ENCODE measurements around the gene GPR137. TPM values are rescaled to one million over a fixed set of nuclear protein-coding genes. Genes with fewer than 3 reads are reported as not detected.

GPR137 gene
- total and polyA plus RNA-seq, 5 donors, result 31.3 to 41.7 (median 35.8) TPM

DNA sequence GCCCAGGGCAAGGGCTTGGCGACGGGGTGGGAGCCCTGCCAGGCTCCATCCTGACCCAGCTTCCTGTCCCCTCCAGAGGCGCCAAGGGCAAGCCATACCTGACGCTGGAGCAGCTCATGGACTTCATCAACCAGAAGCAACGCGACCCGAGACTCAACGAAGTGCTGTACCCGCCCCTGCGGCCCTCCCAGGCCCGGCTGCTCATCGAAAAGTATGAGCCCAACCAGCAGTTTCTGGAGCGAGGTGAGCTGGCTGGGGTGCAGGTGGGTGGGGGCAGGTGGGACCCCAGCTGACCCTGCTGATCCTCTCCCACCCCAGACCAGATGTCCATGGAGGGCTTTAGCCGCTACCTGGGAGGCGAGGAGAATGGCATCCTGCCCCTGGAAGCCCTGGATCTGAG is 29.3 kb upstream of the GPR137 start:
- H3K4me1 ChIP-seq (ENCODE audit: control insufficient read depth, insufficient read depth, low read length), result no peaks in the 10 kb centered on the region
- H3K9me3 ChIP-seq (ENCODE audit: control insufficient read depth, low read length), result no peaks in the 10 kb centered on the region
- H3K27me3 ChIP-seq (ENCODE audit: control insufficient read depth, insufficient read depth), result no peaks in the 10 kb centered on the region
- peak in 1 of 3 donors; percentile 47 for DNase-seq
- intact Hi-C loops (cut with DNase I), result no loop called here
- 83% methylated on average over 15 of the region's 15 CpGs for WGBS
- H3K27ac ChIP-seq (ENCODE audit: low read length), result no peak overlapping the region
- no peak for ATAC-seq
- H3K4me3 ChIP-seq (ENCODE audit: low read length), result no peak overlapping the region

DNA sequence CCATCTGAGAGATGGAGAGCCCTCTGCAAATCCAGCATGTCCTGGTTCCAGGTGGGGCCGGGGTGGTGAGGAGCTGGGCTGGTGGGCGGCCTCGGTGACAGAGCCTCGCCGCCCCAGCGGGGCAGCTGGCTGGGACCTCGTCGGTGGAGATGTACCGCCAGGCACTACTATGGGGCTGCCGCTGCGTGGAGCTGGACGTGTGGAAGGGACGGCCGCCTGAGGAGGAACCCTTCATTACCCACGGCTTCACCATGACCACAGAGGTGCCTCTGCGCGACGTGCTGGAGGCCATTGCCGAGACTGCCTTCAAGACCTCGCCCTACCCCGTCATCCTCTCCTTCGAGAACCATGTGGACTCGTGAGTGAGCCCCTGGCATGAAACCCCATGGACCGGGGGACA is 27.3 kb upstream of the GPR137 start:
- Histone ChIP-seq H3K27me3 (ENCODE audit: control insufficient read depth, insufficient read depth) (no peaks in the 10 kb centered on the region), H3K4me1 (ENCODE audit: control insufficient read depth, insufficient read depth, low read length) (no peaks in the 10 kb centered on the region), H3K9me3 (ENCODE audit: control insufficient read depth, low read length) (no peaks in the 10 kb centered on the region), H3K4me3 (ENCODE audit: low read length) (no peak overlapping the region), H3K27ac (ENCODE audit: low read length) (no peak overlapping the region)
- DNase-seq (no peak), ATAC-seq (no peak)
- 90% methylated on average over 24 of the region's 24 CpGs for WGBS
- intact Hi-C loops (cut with DNase I), result no loop called here

DNA sequence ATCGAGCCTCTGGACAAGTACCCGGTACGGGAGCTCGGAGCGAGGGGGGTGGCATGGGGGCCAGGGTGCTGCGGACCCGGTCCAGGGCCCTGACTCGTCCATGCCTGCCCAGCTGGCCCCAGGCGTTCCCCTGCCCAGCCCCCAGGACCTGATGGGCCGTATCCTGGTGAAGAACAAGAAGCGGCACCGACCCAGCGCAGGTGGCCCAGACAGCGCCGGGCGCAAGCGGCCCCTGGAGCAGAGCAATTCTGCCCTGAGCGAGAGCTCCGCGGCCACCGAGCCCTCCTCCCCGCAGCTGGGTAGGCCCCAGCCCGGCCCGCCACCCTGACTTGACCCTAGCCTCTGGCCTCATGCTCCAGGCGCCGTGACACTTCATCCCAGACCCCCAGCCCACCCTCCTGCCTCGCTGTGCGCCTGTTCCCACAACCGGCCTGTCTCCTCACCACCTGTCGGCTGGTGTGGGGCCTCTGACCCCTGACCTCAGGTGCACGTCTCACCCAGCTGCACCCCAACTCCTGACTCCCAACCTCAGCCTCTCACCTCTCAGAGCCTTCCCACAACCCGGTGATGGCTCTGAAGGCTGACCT is 26.6 kb upstream of the GPR137 start:
- no peaks in the 10 kb centered on the region for H3K4me1 ChIP-seq (ENCODE audit: control insufficient read depth, insufficient read depth, low read length)
- H3K27ac ChIP-seq (ENCODE audit: low read length), result no peak overlapping the region
- H3K9me3 ChIP-seq (ENCODE audit: control insufficient read depth, low read length), result no peaks in the 10 kb centered on the region
- DNase-seq (peak in 1 of 3 donors; percentile 63), ATAC-seq (no peak)
- no peaks in the 10 kb centered on the region for H3K27me3 ChIP-seq (ENCODE audit: control insufficient read depth, insufficient read depth)
- intact Hi-C loops (cut with DNase I), result no loop called here
- WGBS, result 93% methylated on average over 32 of the region's 32 CpGs
- H3K4me3 ChIP-seq (ENCODE audit: low read length), result no peak overlapping the region

DNA sequence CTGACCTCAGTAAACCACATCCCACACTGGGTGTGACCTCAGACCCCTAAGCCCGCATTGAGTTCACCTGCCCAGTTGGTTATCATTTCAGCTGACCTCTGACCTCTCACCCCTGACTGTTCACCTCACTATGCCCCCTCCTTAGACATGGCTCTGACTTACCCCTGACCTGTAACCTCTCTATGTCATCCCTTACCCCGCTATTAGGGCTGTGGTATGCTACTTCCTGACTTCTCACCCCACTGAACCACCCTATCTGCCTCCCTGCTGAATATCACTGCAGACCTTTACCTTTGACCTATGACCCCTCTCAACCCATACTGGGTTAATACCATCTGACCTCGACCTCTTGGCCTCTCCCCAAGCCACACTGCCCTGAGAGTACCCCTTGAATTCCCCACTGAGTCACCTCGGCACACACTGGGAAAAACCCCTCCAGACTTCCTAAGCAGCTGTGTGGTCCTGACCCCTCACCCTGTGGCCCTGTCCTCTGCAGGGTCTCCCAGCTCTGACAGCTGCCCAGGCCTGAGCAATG is 26.0 kb upstream of the GPR137 start:
- Histone ChIP-seq H3K4me1 (ENCODE audit: control insufficient read depth, insufficient read depth, low read length) (no peaks in the 10 kb centered on the region), H3K27ac (ENCODE audit: low read length) (no peak overlapping the region), H3K27me3 (ENCODE audit: control insufficient read depth, insufficient read depth) (no peaks in the 10 kb centered on the region), H3K9me3 (ENCODE audit: control insufficient read depth, low read length) (no peaks in the 10 kb centered on the region), H3K4me3 (ENCODE audit: low read length) (no peak overlapping the region)
- ATAC-seq (no peak), DNase-seq (no peak)
- WGBS, result 86% methylated on average over 4 of the region's 4 CpGs
- intact Hi-C loops (cut with DNase I), result no loop called here

DNA sequence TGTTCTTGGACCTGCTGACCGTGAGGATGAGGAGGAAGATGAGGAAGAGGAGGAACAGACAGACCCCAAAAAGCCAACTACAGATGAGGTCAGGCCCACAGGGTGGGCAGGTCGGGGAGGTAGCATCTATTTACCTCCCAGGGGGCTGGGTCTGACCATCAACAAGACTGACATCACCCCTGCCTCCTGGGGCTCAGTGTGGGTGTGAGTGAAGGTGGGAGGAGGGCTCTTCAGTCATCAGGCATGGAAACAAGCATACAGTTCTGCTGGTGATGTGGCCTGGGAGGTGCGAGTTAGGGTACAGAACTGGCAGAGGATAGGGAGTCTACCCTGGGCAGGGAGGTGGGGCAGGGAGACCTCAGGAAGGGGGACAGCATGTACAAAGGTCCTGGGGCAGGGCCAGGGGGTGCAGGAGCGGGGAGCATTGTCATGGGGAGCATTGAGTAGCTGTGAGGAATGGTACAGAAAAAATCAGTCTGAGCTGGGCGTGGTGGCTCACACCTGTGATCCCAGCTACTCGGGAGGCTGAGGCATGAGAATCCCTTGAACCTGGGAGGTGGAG is 25.4 kb upstream of the GPR137 start:
- intact Hi-C loops (cut with DNase I), result no loop called here
- Histone ChIP-seq H3K27ac (ENCODE audit: low read length) (no peak overlapping the region), H3K9me3 (ENCODE audit: control insufficient read depth, low read length) (no peaks in the 10 kb centered on the region), H3K27me3 (ENCODE audit: control insufficient read depth, insufficient read depth) (no peaks in the 10 kb centered on the region), H3K4me3 (ENCODE audit: low read length) (no peak overlapping the region), H3K4me1 (ENCODE audit: control insufficient read depth, insufficient read depth, low read length) (no peaks in the 10 kb centered on the region)
- 98% methylated on average over 6 of the region's 6 CpGs for WGBS
- DNase-seq (no peak), ATAC-seq (no peak)

DNA sequence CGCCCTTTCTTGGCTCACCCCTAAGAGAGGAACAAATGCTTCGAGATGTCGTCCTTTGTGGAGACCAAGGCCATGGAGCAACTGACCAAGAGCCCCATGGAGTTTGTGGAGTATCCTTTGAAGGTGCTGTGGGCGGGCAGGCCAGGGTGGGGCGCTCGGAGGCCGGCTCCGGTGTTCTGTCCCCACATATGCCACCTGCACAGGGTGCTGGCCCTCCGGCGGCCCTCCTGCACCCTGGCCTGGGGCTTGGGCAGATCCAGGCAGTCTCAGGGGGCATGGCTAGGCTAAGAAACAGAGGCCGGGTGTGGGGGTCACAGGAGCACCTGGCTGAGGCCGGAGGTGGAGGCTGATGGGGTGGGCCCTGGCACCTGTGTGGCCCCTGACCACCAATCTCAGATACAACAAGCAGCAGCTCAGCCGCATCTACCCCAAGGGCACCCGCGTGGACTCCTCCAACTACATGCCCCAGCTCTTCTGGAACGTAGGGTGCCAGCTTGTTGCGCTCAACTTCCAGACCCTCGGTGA is 24.0 kb upstream of the GPR137 start:
- Histone ChIP-seq H3K4me3 (ENCODE audit: low read length) (no peak overlapping the region), H3K4me1 (ENCODE audit: control insufficient read depth, insufficient read depth, low read length) (no peaks in the 10 kb centered on the region), H3K9me3 (ENCODE audit: control insufficient read depth, low read length) (no peaks in the 10 kb centered on the region), H3K27ac (ENCODE audit: low read length) (no peak overlapping the region), H3K27me3 (ENCODE audit: control insufficient read depth, insufficient read depth) (no peaks in the 10 kb centered on the region)
- DNase-seq, result no peak
- intact Hi-C loops (cut with DNase I), result no loop called here
- no peak for ATAC-seq
- WGBS, result 87% methylated on average over 18 of the region's 18 CpGs

DNA sequence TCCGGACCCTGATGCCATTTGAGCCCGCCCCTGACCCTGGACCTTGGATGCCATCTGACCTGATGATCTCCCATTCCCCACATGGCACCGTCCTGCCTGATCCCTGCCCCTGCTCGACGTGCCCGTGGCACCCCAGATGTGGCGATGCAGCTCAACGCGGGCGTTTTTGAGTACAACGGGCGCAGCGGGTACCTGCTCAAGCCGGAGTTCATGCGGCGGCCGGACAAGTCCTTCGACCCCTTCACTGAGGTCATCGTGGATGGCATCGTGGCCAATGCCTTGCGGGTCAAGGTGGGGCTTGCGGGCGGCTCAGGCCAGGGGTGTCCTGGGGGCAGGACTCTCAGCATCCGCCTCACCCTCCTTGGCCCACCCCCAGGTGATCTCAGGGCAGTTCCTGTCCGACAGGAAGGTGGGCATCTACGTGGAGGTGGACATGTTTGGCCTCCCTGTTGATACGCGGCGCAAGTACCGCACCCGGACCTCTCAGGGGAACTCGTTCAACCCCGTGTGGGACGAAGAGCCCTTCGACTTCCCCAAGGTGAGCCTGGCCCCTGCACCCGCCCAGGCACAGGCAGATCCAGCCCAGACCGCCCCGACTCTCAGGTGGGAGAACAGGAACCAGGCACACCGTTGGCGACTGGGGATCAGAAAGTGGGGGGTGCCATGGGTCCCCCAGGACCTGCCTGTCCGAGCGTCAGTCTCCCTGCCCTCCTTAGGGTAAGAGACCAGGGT is 23.2 kb upstream of the GPR137 start:
- ATAC-seq (no peak), DNase-seq (peak in 2 of 3 donors; percentile 52 to 67)
- WGBS, result 93% methylated on average over 42 of the region's 42 CpGs

DNA sequence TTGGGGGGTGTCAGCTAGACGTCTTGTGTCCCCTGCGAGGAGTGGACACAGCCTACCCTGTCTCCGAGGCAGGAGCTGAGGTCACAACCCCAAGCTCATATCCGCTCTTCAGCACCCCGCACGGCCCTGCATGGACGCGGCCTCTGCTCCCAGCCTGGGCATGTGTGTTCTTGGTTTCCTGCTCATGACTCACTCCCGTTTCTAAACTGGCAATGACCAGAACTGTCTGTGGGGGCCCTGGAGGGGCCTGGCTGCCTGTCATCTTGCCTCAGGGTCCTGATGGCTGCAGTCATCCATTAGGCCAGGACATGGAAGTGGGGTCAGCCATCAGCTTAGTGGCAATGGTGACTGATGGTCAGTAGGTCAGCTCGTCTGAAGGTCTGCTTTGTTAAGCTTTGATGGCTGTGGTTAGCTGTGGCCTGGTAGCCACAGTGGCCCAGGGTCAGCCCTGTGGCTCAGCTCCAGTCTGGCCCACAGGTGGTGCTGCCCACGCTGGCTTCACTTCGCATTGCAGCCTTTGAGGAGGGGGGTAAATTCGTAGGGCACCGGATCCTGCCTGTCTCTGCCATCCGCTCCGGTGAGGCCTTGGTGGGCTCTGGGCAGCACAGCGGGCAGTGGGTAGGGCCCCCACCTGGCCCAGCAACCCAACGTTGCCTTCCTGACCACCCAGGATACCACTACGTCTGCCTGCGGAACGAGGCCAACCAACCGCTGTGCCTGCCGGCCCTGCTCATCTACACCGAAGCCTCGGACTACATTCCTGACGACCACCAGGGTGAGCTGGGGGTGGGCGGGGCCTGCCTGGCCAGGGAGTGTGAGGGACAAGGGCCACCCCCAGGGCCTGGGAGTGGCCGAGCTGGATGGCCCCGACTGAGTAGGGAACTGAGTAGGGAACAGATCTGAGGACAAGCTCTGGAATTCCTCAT is 22.4 kb upstream of the GPR137 start:
- Histone ChIP-seq H3K4me3 (ENCODE audit: low read length) (no peak overlapping the region), H3K9me3 (ENCODE audit: control insufficient read depth, low read length) (no peaks in the 10 kb centered on the region), H3K27me3 (ENCODE audit: control insufficient read depth, insufficient read depth) (no peaks in the 10 kb centered on the region), H3K4me1 (ENCODE audit: control insufficient read depth, insufficient read depth, low read length) (no peaks in the 10 kb centered on the region), H3K27ac (ENCODE audit: low read length) (no peak overlapping the region)
- intact Hi-C loops (cut with DNase I), result no loop called here
- peak in 2 of 3 donors; percentile 56 to 64 for DNase-seq
- no peak for ATAC-seq
- WGBS, result 80% methylated on average over 29 of the region's 29 CpGs

More for the DNA sequence above, 23.2 kb upstream of the GPR137 start:
- no peak overlapping the region for H3K4me3 ChIP-seq (ENCODE audit: low read length)
- no peaks in the 10 kb centered on the region for H3K9me3 ChIP-seq (ENCODE audit: control insufficient read depth, low read length)
- no peaks in the 10 kb centered on the region for H3K4me1 ChIP-seq (ENCODE audit: control insufficient read depth, insufficient read depth, low read length)
- H3K27me3 ChIP-seq (ENCODE audit: control insufficient read depth, insufficient read depth), result no peaks in the 10 kb centered on the region
- intact Hi-C loops (cut with DNase I), result no loop called here
- no peak overlapping the region for H3K27ac ChIP-seq (ENCODE audit: low read length)

DNA sequence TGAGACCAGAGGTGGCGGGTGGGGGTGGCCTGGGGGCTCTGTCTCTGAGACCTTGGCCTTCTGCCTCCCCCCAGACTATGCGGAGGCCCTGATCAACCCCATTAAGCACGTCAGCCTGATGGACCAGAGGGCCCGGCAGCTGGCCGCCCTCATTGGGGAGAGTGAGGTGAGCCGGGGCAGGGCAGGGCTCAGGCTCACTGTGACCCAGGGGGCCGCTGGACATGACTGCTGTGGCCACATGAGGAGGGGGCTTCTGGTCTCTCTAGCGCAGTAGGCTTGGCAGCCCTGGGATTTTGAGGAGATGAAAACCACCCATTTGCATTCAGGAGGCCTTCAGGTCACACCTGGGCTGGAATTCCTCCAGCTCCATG is 21.7 kb upstream of the GPR137 start:
- H3K27ac ChIP-seq (ENCODE audit: low read length), result no peak overlapping the region
- DNase-seq, result peak in 2 of 3 donors; percentile 40 to 58
- H3K27me3 ChIP-seq (ENCODE audit: control insufficient read depth, insufficient read depth), result no peaks in the 10 kb centered on the region
- no peaks in the 10 kb centered on the region for H3K9me3 ChIP-seq (ENCODE audit: control insufficient read depth, low read length)
- H3K4me1 ChIP-seq (ENCODE audit: control insufficient read depth, insufficient read depth, low read length), result no peaks in the 10 kb centered on the region
- H3K4me3 ChIP-seq (ENCODE audit: low read length), result no peak overlapping the region
- intact Hi-C loops (cut with DNase I), result no loop called here
- 91% methylated on average over 8 of the region's 8 CpGs for WGBS
- ATAC-seq, result no peak

DNA sequence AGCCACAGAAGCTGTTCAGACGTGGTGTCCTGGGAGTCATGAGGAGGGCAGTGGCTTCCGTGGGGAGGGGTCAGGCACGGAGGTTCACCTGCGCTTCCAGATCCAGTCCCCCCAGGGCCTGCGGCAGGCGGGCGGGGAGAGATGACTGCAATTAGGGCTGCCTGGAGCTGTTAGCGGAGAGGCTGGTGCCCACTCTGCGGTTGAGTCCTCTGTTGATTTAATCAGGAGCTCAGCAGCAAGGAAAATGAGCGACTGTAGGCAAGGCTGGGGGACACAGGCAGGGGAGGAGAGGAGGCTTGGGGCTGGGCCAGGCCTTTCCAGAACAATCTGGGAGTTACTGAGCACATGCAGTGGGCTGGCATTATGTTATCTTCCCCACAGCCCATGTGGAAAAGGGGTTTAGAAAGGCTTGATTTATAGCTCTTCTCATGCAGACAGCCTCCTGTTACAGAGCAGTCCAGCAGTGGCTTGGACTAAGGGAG is 21.2 kb upstream of the GPR137 start:
- DNase-seq (peak in 2 of 3 donors; percentile 31 to 57), ATAC-seq (no peak)
- Histone ChIP-seq H3K9me3 (ENCODE audit: control insufficient read depth, low read length) (no peaks in the 10 kb centered on the region), H3K4me1 (ENCODE audit: control insufficient read depth, insufficient read depth, low read length) (no peaks in the 10 kb centered on the region), H3K27ac (ENCODE audit: low read length) (no peak overlapping the region), H3K27me3 (ENCODE audit: control insufficient read depth, insufficient read depth) (no peaks in the 10 kb centered on the region), H3K4me3 (ENCODE audit: low read length) (no peak overlapping the region)
- intact Hi-C loops (cut with DNase I), result no loop called here
- 87% methylated on average over 10 of the region's 10 CpGs for WGBS

All from right cardiac atrium (tissue), 5 donors.